DMS114 treated with DMSO at 0.1 percent for 48 hours (cell line): Measurements from ENCODE around the gene ATP6V1A.

Source experiments
- DNase-seq: peaks from one replicate; lab custom pipeline; 2025; ENCODE audit not compliant: unreplicated experiment; lab: John Stamatoyannopoulos, UW

The ATP6V1A gene

GRCh38 chr3:113745756-113746547, 883 bp upstream of the ATP6V1A start, which contains the start of gene NAA50:
Gene NAA50, minus strand, starts transcription at chr3:113746249. Its CDS starts 300 bp downstream, at chr3:113745949.
- DNase-seq: peak; percentile 90

- no peak for DNase-seq
These were observed 630 bp downstream of the ATP6V1A start for GRCh38 chr3:113747283-113748046.

- no peak for DNase-seq
These were observed 4.3 kb downstream of the ATP6V1A start for GRCh38 chr3:113751141-113751540.

DNA sequence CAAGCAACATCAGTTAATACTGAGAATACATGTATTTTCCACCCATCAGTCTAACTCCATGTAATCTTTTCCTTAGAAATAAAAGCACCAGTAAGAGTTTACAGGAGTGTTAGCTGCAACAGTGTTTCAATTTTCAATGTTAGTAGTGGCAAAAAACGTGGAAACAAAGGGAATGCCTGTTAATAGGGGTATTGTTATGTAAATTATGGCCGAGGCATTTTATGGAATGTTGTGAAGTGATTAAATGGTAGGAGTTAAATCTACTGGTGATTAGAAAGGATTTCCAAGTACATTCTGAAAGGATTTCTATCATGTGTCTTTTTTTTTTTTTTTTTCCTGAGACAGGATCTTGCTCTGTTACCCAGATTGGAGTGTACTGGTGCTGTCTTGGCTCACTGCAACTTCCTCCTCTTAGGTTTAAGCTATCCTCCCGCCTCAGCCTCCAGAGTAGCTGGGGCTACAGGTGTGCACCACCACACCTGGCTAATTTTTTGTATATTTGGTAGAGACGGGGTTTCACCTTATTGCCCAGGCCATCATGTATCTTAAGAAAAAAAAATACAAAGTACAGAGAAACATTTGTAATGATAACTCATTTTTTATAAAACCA, 6.6 kb downstream of the ATP6V1A start:
- no peak for DNase-seq

GRCh38 chr3:113754494-113755159, 7.8 kb downstream of the ATP6V1A start:
- DNase-seq: no peak

DNA sequence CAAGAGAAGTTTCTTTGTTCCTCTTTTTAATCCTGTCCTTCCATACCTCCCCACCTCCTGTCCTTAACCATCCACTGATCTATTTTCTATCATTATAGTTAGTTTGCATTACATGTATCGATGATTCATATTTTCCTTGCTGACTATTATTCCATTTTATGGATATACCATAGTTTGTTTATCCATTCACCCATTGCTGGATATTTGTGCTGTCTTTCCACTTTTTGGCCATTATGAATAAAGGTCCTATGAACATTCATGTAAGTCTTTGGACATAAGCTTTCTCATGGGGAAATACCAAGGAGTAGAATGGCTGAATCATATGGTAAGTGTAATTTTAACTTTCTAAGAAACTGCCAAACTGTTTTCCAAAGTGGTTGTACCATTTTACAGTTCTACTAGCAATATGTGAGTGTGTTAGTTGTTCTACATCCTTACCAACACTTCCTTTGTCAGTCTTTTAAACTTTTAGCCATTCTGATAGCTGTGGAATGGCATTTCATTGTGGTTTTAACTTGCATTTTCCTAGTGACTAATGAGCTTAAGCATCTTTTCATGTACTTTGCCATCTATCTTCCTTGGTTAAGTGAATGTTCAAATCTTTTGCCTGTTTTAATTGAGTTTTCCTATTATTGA, 11.7 kb downstream of the ATP6V1A start:
- no peak for DNase-seq

GRCh38 chr3:113764698-113765097, 17.9 kb downstream of the ATP6V1A start:
- DNase-seq: no peak

- no peak for DNase-seq
These were observed 22.7 kb downstream of the ATP6V1A start for GRCh38 chr3:113769551-113769950.

GRCh38 chr3:113771993-113772392, 25.2 kb downstream of the ATP6V1A start:
- DNase-seq: no peak

GRCh38 chr3:113773381-113773780, 26.5 kb downstream of the ATP6V1A start:
- DNase-seq: no peak

DNA sequence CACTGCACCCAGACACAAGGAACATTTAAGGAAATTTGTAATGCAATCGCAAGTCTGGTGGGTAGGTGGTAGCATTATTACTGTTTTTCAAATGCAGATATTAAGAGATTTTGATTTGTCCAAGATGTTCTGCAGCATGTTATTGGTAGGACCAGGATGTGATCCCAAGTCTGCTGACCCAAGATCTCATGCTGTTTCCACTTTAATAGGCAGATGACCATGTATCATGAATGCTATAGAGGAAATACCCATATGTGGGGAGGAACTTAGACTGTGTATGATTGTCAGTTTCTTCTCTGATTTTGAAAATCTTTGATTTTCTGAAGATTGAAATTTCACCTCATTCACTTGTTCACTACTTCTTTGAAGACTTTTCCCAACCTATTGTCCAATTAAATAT, 28.7 kb downstream of the ATP6V1A start:
- no peak for DNase-seq

- no peak for DNase-seq
These were observed 29.7 kb downstream of the ATP6V1A start for GRCh38 chr3:113776564-113776963.

DNA sequence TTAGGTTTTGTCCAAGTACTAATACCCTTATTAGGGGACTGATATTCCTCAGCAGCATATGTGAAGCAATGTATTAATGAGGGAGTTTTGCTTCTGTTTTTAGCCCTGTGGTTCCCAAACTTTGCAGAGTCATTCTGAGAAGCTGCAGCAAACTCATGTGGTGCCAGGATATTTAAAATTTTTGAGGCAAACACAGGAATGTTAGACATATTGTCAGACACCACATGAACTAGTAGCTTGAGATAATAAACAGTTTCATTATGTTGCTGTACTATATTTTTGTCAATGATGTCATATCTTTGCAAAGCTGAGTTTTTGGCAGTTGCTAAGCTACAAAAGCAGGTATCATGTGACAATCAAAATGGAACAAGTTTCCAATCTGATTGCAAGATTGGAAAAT, 36.6 kb downstream of the ATP6V1A start:
- DNase-seq: no peak

GRCh38 chr3:113783980-113784379, 37.1 kb downstream of the ATP6V1A start:
- no peak for DNase-seq

- DNase-seq: no peak
These were observed 44.5 kb downstream of the ATP6V1A start for GRCh38 chr3:113791381-113791780.

DNA sequence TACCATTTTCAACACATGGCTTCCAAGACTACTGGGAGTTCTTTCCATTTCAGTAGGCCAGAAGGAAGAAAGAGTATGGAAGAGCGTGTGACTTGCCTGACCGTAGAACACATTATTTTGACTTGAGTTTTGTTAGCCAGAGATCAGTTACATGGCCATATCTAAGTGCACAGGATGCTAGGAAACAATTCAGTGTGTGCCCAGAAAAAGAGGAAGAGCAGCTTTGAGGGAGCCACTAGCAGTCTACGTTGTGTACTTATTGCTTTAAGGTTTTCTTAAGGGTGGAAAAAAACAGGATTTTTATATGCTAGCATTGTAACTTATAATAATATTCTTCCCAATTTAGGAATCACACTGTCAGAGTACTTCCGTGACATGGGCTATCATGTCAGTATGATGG, 47.7 kb downstream of the ATP6V1A start:
- no peak for DNase-seq

DNA sequence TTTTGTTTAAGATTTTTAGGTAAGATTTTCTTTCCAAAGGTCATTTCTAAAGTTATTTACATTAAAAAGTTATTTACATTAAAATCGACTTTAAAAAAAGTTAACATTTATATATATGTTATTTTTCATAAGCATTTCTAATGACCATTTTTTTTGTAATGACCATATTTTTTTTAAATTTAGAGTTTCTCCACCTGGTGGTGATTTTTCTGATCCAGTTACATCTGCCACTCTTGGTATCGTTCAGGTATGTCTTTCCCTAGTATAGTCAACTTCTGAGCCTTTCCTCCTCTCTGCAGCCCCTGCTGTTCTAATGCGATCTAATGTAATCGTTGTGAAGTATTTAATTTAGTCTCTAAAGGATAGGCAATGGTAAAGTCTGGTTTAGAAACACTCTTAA, 48.9 kb downstream of the ATP6V1A start:
- DNase-seq: no peak

- DNase-seq: no peak
These were observed 56.1 kb downstream of the ATP6V1A start for GRCh38 chr3:113802795-113803455.

GRCh38 chr3:113804661-113805060, 57.8 kb downstream of the ATP6V1A start:
- DNase-seq: no peak

- no peak for DNase-seq
These were observed 58.4 kb downstream of the ATP6V1A start for GRCh38 chr3:113805249-113805648.
